Upper lobe of left lung (tissue), 6 donors: Measurements from ENCODE around the gene PATJ. TPM values are rescaled to one million over a fixed set of nuclear protein-coding genes. Genes with fewer than 3 reads are reported as not detected.
"Not testable (repeated sequence)": the region's sequence is repeated elsewhere in the genome, so short reads cannot be mapped to it uniquely, and the experiment has no call there.

Experiments used
- ATAC-seq, 2 donors: fragments of 200-7000 bp; cut with Tn5 transposase; one replicate each; pipeline ENCODE4 v1.9.1; 2022; ENCODE audit warnings: mild to moderate bottlenecking in 2 of 2, moderate library complexity in 2 of 2; ENCODE audit not compliant: low FRiP score in 2 of 2
- DNase-seq, 2 donors: peaks; one replicate each; pipeline ENCODE4 v3.0.0-alpha.2; 2019 to 2020
- H3K27ac ChIP-seq, 4 donors: fragments of 200-600 bp; sonication (generic); one replicate each; pipeline ENCODE4 v1.5.1; 2016 to 2019
- H3K27me3 ChIP-seq, 4 donors: fragments of 200-600 bp; sonication (generic); one replicate each; pipeline ENCODE4 v1.5.1; 2017 to 2019
- H3K36me3 ChIP-seq, 4 donors: fragments of 200-600 bp; sonication (generic); one replicate each; pipeline ENCODE4 v1.5.1; 2016 to 2019
- H3K4me1 ChIP-seq, 4 donors: fragments of 200-600 bp; sonication (generic); one replicate each; pipeline ENCODE4 v1.5.1; 2018 to 2019
- H3K4me3 ChIP-seq, 4 donors: fragments of 200-600 bp; sonication (generic); one replicate each; pipeline ENCODE4 v1.5.1; 2017 to 2019; ENCODE audit warnings: mild to moderate bottlenecking in 2 of 4, moderate library complexity in 1 of 4
- H3K9me3 ChIP-seq, 4 donors: fragments of 200-600 bp; sonication (generic); one replicate each; pipeline ENCODE4 v1.5.1; 2018 to 2019
- CTCF ChIP-seq, 6 experiments: fragments of 450-650 bp in 4 of 6; fragments of 200-600 bp in 2 of 6; sonication (generic) in 2 of 6; IDR thresholded peaks; one replicate each; pipeline ENCODE4 v1.5.1; 2016 to 2019; ENCODE audit warnings: antibody characterized with exemption in 6 of 6
- EP300 ChIP-seq, 4 donors: sonication (generic); formaldehyde crosslinking; IDR thresholded peaks; one replicate each; pipeline ENCODE4 v1.5.1; 2017; ENCODE audit warnings: antibody characterized with exemption in 4 of 4, control low read depth in 2 of 4
- POLR2A ChIP-seq, 4 donors: fragments of 450-650 bp; IDR thresholded peaks; one replicate each; pipeline ENCODE4 v1.5.1; 2016 to 2017; ENCODE audit warnings: antibody characterized with exemption in 4 of 4, mild to moderate bottlenecking in 2 of 4
- POLR2AphosphoS5 ChIP-seq, 2 donors: sonication (generic); formaldehyde crosslinking; IDR thresholded peaks; one replicate each; pipeline ENCODE4 v1.5.1; 2017; ENCODE audit warnings: antibody characterized with exemption in 2 of 2
- WGBS, 2 donors: methylation state at CpG; one replicate each; pipeline ENCODE4 v1.1.5; 2017 to 2018; 5-methylcytosine and 5-hydroxymethylcytosine counted together
- total RNA-seq, 6 donors: library from RNA; depleted of rRNA in 4 of 6; stranded (reverse); fragments of >200 nt in 4 of 6; gene quantifications; one replicate each; pipeline versions ENCODE4 v1.1.0 to v1.2.1, GENCODE V29; 2016 to 2021
- donor health status: DM: no; HTN: no; CAD: no; lungs with moderate emphysema.
- donor health status: DM: no; HTN: yes; CAD: no; lungs with severe emphysema.

Gene PATJ
- total RNA-seq, 6 donors from 2014 or later = 37.1 to 217 (median 70.5) TPM

DNA sequence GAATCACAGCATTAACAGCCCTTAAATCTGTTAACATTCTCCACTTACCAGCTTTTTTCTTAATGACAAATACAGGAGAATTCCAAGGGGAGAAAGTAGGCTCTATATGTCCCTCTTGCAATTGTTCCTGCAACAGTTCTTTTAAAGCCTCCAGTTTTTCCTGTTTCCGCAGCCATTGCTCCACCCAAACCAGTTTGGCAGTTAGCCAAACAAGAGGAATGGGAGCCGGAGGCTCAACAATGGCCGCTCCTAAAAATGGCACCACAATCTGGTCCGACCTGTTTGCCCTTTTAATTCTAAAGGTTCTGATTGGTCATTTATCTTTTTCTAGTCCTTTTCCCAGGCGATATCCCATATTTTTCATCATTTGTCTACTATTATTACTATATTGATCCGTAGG lies 438.4 kb downstream of the PATJ start:
- no peak for ATAC-seq
- Histone ChIP-seq H3K27ac (no peak overlapping the region), H3K4me3 (no peak overlapping the region), H3K4me1 (peaks cover 0 to 6% (median 0%) of the 10 kb centered on the region in 4 donors), H3K36me3 (no peaks in the 10 kb centered on the region), H3K27me3 (no peaks in the 10 kb centered on the region), H3K9me3 (no peaks in the 10 kb centered on the region)
- no peak for DNase-seq
- 41 to 47% methylated on average over 6 of the region's 6 CpGs for WGBS, 2 donors
- TF ChIP-seq POLR2AphosphoS5 (IDR thresholded peaks at IDR 0.05) = no peak
- TF ChIP-seq POLR2A (IDR thresholded peaks at IDR 0.05) = no peak
- TF ChIP-seq EP300 (IDR thresholded peaks at IDR 0.05) = no peak
- no peak for TF ChIP-seq CTCF (IDR thresholded peaks at IDR 0.05)

DNA sequence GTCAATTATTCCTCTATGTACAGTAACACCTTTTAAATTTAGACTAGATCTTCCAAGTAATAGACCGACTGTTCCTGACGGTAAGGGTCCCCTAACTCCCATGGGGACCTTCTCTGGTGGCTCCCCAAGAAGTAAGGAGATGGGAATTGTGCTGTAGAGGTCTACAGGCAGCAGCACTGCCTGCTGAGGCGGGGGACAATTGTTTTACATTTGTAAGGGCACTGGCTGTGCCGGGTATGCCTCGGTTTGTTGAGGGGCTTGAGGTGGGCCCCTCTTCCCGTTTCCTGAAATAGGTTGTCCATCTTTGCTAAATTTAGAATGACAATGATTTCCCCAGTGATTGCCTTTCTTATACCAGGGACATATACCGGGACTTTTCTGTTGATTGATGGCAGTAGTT lies 439.3 kb downstream of the PATJ start:
- ATAC-seq (no peak), DNase-seq (no peak)
- WGBS, 2 donors = 73 to 78% methylated on average over 7 of the region's 7 CpGs
- H3K9me3 ChIP-seq = no peaks in the 10 kb centered on the region
- no peaks in the 10 kb centered on the region for H3K27me3 ChIP-seq
- H3K27ac ChIP-seq = no peak overlapping the region
- TF ChIP-seq POLR2A (IDR thresholded peaks at IDR 0.05) = no peak
- no peak for TF ChIP-seq CTCF (IDR thresholded peaks at IDR 0.05)
- TF ChIP-seq EP300 (IDR thresholded peaks at IDR 0.05) = no peak
- TF ChIP-seq POLR2AphosphoS5 (IDR thresholded peaks at IDR 0.05) = no peak
- peaks cover 0 to 6% (median 0%) of the 10 kb centered on the region in 4 donors for H3K4me1 ChIP-seq
- H3K36me3 ChIP-seq = no peaks in the 10 kb centered on the region
- no peak overlapping the region for H3K4me3 ChIP-seq

- not testable (repeated sequence) for H3K27me3 ChIP-seq, H3K4me1 ChIP-seq, ATAC-seq, H3K4me3 ChIP-seq, H3K27ac ChIP-seq, DNase-seq, H3K9me3 ChIP-seq, H3K36me3 ChIP-seq
- 78 to 80% methylated on average over 8 of the region's 8 CpGs for WGBS, 2 donors
Observed at GRCh38 chr1:62182157-62182556, 439.9 kb downstream of the PATJ start.

DNA sequence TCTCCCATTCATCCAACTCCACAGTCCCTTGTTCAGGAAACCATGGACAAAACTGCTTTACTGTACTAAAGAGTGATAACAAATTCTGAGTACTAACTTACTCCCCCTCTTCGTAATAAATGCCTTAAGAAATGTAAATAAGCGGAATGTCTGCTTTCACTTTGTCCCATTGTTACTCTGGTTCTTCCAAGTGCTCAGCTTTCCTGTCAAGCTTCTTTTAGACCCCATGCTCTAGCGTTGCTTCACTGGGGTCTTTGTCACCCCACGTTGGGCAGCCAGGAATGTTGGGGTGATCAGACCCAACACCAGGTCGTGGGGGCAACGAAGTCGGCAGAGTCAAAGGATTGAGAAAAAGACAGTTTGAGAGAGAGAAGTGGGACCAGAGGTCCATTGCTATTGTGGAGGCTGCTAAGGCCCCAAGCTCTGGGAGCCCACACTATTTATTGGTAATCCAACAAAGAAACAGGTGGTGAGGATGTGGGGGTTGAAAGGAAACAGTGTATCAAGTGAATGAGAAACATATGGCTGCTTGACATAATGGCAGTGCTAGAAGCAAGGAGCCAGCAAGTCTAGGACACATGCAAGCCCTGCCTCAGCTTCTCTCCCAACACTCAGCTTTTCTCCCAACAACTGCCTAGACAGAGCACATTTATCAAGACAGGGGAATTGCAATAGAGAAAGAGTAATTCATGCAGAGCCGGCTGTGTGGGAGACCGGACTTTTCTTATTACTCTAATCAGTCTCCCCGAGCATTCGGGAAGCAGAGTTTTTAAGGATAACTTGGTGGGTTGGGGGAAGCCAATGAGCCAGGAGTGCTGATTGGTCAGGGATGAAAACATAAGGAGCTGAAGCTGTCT lies 441.1 kb downstream of the PATJ start:
- not testable (repeated sequence) for DNase-seq, ATAC-seq, H3K27ac ChIP-seq, H3K4me1 ChIP-seq, H3K36me3 ChIP-seq, H3K27me3 ChIP-seq, H3K9me3 ChIP-seq, H3K4me3 ChIP-seq
- 64 to 72% methylated on average over 11 of the region's 11 CpGs for WGBS, 2 donors

DNA sequence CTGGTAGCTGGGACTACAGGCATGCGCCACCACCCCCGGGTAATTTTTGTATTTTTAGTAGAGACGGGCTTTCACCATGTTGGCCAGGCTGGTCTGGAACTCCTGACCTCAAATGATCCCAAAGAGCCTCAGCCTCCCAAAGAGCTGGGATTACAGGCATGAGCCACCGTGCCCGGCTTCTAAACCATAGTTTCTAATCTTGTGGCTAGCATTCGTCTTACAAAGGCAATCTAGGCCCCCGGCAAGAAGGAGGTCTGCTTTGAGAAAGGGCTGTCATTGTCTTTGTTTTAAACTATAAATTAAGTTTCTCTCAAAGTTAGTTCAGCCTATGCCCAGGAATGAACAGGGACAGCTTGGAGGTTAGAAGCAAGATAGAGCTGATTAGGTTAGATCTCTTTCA lies 442.1 kb downstream of the PATJ start:
- H3K4me3 ChIP-seq = no peak overlapping the region
- no peak for ATAC-seq
- no peaks in the 10 kb centered on the region for H3K36me3 ChIP-seq
- H3K9me3 ChIP-seq = no peaks in the 10 kb centered on the region
- H3K27ac ChIP-seq = no peak overlapping the region
- 86 to 93% methylated on average over 7 of the region's 7 CpGs for WGBS, 2 donors
- peaks cover 0 to 6% (median 0%) of the 10 kb centered on the region in 4 donors for H3K4me1 ChIP-seq
- no peak for TF ChIP-seq POLR2A (IDR thresholded peaks at IDR 0.05)
- no peak for TF ChIP-seq POLR2AphosphoS5 (IDR thresholded peaks at IDR 0.05)
- TF ChIP-seq EP300 (IDR thresholded peaks at IDR 0.05) = no peak
- TF ChIP-seq CTCF (IDR thresholded peaks at IDR 0.05) = no peak
- no peaks in the 10 kb centered on the region for H3K27me3 ChIP-seq
- DNase-seq = no peak

GRCh38 chr1:62185233-62185632 lies 443.0 kb downstream of the PATJ start:
- ATAC-seq, H3K27me3 ChIP-seq, H3K36me3 ChIP-seq, DNase-seq, H3K27ac ChIP-seq, H3K4me3 ChIP-seq, H3K4me1 ChIP-seq, H3K9me3 ChIP-seq: not testable (repeated sequence)
- WGBS, 2 donors = 89 to 94% methylated on average over 6 of the region's 6 CpGs
